Measurements from ENCODE around the gene RASGEF1B.

DNA sequence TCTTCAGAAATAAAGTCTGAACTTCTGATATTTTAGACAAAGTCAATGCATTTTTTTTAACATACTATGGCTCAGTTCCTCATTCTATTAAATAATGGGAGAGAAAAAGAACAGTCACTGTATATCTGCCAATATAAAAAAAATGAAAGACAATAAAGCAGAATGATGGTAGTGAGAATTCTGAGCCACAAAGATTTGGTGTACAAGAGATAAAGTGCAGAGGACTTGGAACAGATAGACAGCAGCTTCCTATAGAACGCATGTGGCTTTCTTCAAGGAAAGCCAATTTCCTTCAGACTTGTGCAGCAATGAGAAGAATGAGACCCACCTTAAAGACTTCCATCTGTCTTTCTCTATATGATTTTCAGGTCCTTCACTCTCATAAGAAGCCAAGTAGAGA is 39.7 kb downstream of the RASGEF1B start:
- TF ChIP-seq, protein P1, sequence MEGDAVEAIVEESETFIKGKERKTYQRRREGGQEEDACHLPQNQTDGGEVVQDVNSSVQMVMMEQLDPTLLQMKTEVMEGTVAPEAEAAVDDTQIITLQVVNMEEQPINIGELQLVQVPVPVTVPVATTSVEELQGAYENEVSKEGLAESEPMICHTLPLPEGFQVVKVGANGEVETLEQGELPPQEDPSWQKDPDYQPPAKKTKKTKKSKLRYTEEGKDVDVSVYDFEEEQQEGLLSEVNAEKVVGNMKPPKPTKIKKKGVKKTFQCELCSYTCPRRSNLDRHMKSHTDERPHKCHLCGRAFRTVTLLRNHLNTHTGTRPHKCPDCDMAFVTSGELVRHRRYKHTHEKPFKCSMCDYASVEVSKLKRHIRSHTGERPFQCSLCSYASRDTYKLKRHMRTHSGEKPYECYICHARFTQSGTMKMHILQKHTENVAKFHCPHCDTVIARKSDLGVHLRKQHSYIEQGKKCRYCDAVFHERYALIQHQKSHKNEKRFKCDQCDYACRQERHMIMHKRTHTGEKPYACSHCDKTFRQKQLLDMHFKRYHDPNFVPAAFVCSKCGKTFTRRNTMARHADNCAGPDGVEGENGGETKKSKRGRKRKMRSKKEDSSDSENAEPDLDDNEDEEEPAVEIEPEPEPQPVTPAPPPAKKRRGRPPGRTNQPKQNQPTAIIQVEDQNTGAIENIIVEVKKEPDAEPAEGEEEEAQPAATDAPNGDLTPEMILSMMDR (IDR thresholded peaks at IDR 0.05; ENCODE audit: extremely low read depth in 1 of 2, insufficient read depth in 1 of 2, low read depth in 1 of 2, low read length in 2 of 2), result no peak
- TF ChIP-seq POLR2A (IDR thresholded peaks at IDR 0.05; ENCODE audit: low read depth, low read length) (no peak), MAX (IDR thresholded peaks at IDR 0.05; ENCODE audit: insufficient read depth, insufficient read length) (no peak), EZH2 (IDR thresholded peaks at IDR 0.05; ENCODE audit: borderline replicate concordance, low read depth, low read length, severe bottlenecking) (no peak), POLR2AphosphoS5 (IDR thresholded peaks at IDR 0.05; ENCODE audit: insufficient read depth, low read depth, low read length) (no peak), FOS (IDR thresholded peaks at IDR 0.05; ENCODE audit: borderline replicate concordance, insufficient read depth, low read length) (no peak), JUN (IDR thresholded peaks at IDR 0.05; ENCODE audit: borderline replicate concordance, insufficient read depth, insufficient read length, low read depth) (no peak), MYC (IDR thresholded peaks at IDR 0.05; ENCODE audit: low read depth, low read length) (no peak)

All from endothelial cell of umbilical vein (primary cell).